ENCODE measurements around the gene TMEM30B. TPM values are rescaled to one million over a fixed set of nuclear protein-coding genes. Genes with fewer than 3 reads are reported as not detected.
A peak's percentile ranks its signal among the peaks of the same experiment; 100 is the strongest.

Gene TMEM30B
- total and polyA plus RNA-seq, 4 donors, result 3.0 to 7.4 (median 5.6) TPM

DNA sequence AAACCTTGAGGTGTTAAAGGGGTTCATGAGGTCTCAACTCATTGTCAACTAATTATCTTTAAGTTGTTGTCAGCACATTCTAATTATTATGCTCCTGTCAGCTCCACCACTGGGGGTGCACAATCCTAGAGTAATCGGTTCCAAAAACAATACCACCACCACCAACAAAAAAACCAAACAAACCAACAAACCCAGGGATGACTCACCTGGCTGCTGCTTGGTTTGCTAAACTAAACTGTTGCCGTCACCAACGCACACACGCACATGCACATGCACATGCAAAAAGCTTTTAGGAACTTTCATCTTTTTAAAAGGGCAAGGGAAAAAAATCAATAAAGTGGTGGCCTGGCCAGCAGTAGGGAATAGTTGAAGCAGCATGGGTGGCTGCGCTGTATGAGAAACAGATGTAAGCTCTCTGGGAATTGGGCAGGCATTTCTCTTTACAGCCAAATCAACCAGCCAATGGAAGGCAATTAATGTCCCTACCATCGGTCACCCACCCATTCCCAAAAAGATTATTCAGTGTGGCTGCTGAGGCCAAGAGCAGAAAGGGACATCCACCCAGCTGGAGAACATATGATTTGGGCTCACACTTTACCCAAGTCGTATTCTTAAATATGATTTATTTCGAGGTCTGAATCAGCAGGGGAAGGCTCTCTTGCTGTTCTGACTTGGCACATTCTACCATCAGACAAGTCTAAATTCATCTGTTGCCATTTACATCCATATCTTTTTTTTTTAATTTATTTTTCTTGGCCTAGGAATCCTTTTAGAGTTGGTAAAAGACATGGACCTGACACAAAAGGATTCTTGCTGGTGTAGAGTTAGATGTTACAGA is 20.0 kb downstream of the TMEM30B start (continued):
- TF ChIP-seq TAF1 (conservative IDR thresholded peaks at IDR 0.05), result no peak
- TF ChIP-seq HNF4G (IDR thresholded peaks at IDR 0.05), result no peak
- TF ChIP-seq RAD21 (IDR thresholded peaks at IDR 0.05), result no peak
- TF ChIP-seq, protein P1, sequence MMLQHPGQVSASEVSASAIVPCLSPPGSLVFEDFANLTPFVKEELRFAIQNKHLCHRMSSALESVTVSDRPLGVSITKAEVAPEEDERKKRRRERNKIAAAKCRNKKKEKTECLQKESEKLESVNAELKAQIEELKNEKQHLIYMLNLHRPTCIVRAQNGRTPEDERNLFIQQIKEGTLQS (IDR thresholded peaks at IDR 0.05), result peak; percentile 74
- no peak for TF ChIP-seq EGR1 (IDR thresholded peaks at IDR 0.05; ENCODE audit: low read depth in 2 of 2)

DNA sequence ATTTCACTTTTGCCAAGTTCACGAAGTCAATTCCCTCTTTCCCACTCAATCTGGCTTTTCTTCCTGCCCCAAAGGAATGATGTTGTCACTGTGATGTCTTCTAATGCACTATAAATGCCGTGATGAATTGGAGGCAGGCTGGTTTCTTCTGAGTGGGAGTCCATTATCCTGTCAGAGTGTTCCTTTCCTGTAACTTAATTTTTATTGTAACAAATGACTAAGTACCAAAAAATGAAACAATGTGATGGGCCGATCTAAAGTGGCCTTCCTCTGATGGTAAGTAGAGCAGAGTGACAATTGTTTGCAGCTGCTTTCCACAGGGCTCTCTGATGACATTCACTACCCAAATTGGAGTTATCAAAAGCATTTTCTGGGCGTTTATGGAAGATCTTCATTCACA is 22.2 kb downstream of the TMEM30B start:
- H3K27ac ChIP-seq (ENCODE audit: low read depth in 1 of 2, low read length in 2 of 2), result no peak overlapping the region
- H3K4me1 ChIP-seq (ENCODE audit: control insufficient read depth in 4 of 4, insufficient read depth in 4 of 4, low read length in 3 of 4), result peaks cover 0 to 4% (median 3%) of the 10 kb centered on the region in 4 donors
- H3K36me3 ChIP-seq (ENCODE audit: control insufficient read depth in 4 of 4, insufficient read depth in 3 of 4, low read depth in 1 of 4, low read length in 3 of 4), result no peaks in the 10 kb centered on the region
- no peak overlapping the region for H3K9ac ChIP-seq (ENCODE audit: low read depth in 1 of 2, low read length in 2 of 2)
- no peak overlapping the region for H3K4me3 ChIP-seq (ENCODE audit: low read depth in 1 of 3, low read length in 3 of 3)
- no peaks in the 10 kb centered on the region for H3K27me3 ChIP-seq (ENCODE audit: control insufficient read depth in 4 of 4, insufficient read depth in 4 of 4, low read length in 3 of 4)
- TF ChIP-seq FOXA1 (IDR thresholded peaks at IDR 0.05) (no peak), YY1 (IDR thresholded peaks at IDR 0.05) (no peak), HNF4A (conservative IDR thresholded peaks at IDR 0.05) (no peak), RXRA (IDR thresholded peaks at IDR 0.05) (no peak), RAD21 (IDR thresholded peaks at IDR 0.05) (no peak), EGR1 (IDR thresholded peaks at IDR 0.05; ENCODE audit: low read depth in 2 of 2) (no peak), JUND (IDR thresholded peaks at IDR 0.05) (no peak), HNF4G (IDR thresholded peaks at IDR 0.05) (no peak)
- TF ChIP-seq, protein P2, sequence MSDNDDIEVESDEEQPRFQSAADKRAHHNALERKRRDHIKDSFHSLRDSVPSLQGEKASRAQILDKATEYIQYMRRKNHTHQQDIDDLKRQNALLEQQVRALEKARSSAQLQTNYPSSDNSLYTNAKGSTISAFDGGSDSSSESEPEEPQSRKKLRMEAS (IDR thresholded peaks at IDR 0.05), result no peak
- TF ChIP-seq, protein P3, sequence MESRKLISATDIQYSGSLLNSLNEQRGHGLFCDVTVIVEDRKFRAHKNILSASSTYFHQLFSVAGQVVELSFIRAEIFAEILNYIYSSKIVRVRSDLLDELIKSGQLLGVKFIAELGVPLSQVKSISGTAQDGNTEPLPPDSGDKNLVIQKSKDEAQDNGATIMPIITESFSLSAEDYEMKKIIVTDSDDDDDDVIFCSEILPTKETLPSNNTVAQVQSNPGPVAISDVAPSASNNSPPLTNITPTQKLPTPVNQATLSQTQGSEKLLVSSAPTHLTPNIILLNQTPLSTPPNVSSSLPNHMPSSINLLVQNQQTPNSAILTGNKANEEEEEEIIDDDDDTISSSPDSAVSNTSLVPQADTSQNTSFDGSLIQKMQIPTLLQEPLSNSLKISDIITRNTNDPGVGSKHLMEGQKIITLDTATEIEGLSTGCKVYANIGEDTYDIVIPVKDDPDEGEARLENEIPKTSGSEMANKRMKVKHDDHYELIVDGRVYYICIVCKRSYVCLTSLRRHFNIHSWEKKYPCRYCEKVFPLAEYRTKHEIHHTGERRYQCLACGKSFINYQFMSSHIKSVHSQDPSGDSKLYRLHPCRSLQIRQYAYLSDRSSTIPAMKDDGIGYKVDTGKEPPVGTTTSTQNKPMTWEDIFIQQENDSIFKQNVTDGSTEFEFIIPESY (IDR thresholded peaks at IDR 0.05), result no peak
- DNase-seq (ENCODE audit: low spot score), result no peak
- H3K9me3 ChIP-seq (ENCODE audit: control insufficient read depth in 4 of 4, low read length in 3 of 4), result no peaks in the 10 kb centered on the region
- 72% methylated on average over 4 of the region's 4 CpGs for WGBS

DNA sequence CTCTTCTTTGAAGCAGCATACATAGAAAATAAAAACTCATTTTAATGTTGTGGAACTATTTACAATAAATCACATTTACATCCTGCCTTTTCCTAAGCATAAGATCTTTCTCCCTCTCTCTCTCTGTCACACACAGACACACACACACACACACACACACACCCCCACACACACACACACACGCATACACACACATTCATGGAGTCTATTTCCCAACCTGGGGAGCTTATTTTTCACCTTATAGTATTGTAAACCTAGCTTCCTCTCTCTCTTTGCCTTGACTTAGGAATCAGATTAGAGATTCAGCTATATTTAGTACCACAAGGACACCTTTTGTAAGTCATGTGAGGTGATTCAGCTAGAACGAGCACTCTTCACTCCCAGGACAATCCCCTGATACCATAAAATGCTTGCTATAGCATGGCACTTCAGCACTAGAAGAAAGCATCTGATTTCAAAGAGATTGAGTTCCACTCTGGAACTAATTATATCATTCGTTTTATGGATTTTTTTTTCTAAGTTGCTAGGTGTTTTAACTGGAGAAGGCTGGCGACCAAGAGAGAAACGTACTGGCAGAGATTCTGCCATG is 23.6 kb downstream of the TMEM30B start:
- Histone ChIP-seq H3K27me3 (ENCODE audit: control insufficient read depth in 4 of 4, insufficient read depth in 4 of 4, low read length in 3 of 4) (no peaks in the 10 kb centered on the region), H3K27ac (ENCODE audit: low read depth in 1 of 2, low read length in 2 of 2) (no peak overlapping the region), H3K36me3 (ENCODE audit: control insufficient read depth in 4 of 4, insufficient read depth in 3 of 4, low read depth in 1 of 4, low read length in 3 of 4) (no peaks in the 10 kb centered on the region), H3K4me3 (ENCODE audit: low read depth in 1 of 3, low read length in 3 of 3) (no peak overlapping the region), H3K9ac (ENCODE audit: low read depth in 1 of 2, low read length in 2 of 2) (no peak overlapping the region), H3K4me1 (ENCODE audit: control insufficient read depth in 4 of 4, insufficient read depth in 4 of 4, low read length in 3 of 4) (peaks cover 0 to 2% (median 0%) of the 10 kb centered on the region in 4 donors), H3K9me3 (ENCODE audit: control insufficient read depth in 4 of 4, low read length in 3 of 4) (no peaks in the 10 kb centered on the region)
- no peak for DNase-seq (ENCODE audit: low spot score)
- 71% methylated on average over 5 of the region's 5 CpGs for WGBS
- TF ChIP-seq JUND (IDR thresholded peaks at IDR 0.05), result no peak
- no peak for TF ChIP-seq YY1 (IDR thresholded peaks at IDR 0.05)
- TF ChIP-seq GABPA (IDR thresholded peaks at IDR 0.05 in 1 of 2, conservative IDR thresholded peaks at IDR 0.05 in 1 of 2), result no peak
- no peak for TF ChIP-seq HNF4G (IDR thresholded peaks at IDR 0.05)
- TF ChIP-seq SP1 (IDR thresholded peaks at IDR 0.05), result no peak
- TF ChIP-seq, protein P2 (IDR thresholded peaks at IDR 0.05), result no peak
- TF ChIP-seq FOXA1 (IDR thresholded peaks at IDR 0.05), result no peak
- TF ChIP-seq, protein P1 (IDR thresholded peaks at IDR 0.05), result no peak
- TF ChIP-seq FOXA2 (IDR thresholded peaks at IDR 0.05), result no peak
- no peak for TF ChIP-seq HNF4A (conservative IDR thresholded peaks at IDR 0.05)
- no peak for TF ChIP-seq RAD21 (IDR thresholded peaks at IDR 0.05)
- no peak for TF ChIP-seq NR2F2 (IDR thresholded peaks at IDR 0.05)
- TF ChIP-seq, protein P3 (IDR thresholded peaks at IDR 0.05), result no peak
- no peak for TF ChIP-seq RXRA (IDR thresholded peaks at IDR 0.05)
- TF ChIP-seq, protein P4, sequence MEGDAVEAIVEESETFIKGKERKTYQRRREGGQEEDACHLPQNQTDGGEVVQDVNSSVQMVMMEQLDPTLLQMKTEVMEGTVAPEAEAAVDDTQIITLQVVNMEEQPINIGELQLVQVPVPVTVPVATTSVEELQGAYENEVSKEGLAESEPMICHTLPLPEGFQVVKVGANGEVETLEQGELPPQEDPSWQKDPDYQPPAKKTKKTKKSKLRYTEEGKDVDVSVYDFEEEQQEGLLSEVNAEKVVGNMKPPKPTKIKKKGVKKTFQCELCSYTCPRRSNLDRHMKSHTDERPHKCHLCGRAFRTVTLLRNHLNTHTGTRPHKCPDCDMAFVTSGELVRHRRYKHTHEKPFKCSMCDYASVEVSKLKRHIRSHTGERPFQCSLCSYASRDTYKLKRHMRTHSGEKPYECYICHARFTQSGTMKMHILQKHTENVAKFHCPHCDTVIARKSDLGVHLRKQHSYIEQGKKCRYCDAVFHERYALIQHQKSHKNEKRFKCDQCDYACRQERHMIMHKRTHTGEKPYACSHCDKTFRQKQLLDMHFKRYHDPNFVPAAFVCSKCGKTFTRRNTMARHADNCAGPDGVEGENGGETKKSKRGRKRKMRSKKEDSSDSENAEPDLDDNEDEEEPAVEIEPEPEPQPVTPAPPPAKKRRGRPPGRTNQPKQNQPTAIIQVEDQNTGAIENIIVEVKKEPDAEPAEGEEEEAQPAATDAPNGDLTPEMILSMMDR (IDR thresholded peaks at IDR 0.05; ENCODE audit: low read depth, low read length, missing input control), result no peak
- TF ChIP-seq EGR1 (IDR thresholded peaks at IDR 0.05; ENCODE audit: low read depth in 2 of 2), result no peak
- TF ChIP-seq TAF1 (conservative IDR thresholded peaks at IDR 0.05), result no peak
